GM10248 (cell line): ENCODE data around the gene PCDHGA11.
A peak's percentile ranks its signal among the peaks of the same experiment; 100 is the strongest.
"Not testable (repeated sequence)": the region's sequence is repeated elsewhere in the genome, so short reads cannot be mapped to it uniquely, and the experiment has no call there.

Experiments
- CTCF ChIA-PET: fragments of 300-600 bp; sonication (Branson Sonifier 250); formaldehyde crosslinking; extraction: SDS; loops from one replicate; lab custom pipeline; 2021; ENCODE audit warnings: antibody characterized with exemption; lab: Yijun Ruan, JAX
- POLR2A ChIA-PET: fragments of 350-650 bp; sonication (Branson Sonifier 250); formaldehyde crosslinking; extraction: SDS; loops from one replicate; lab custom pipeline; 2020; ENCODE audit warnings: antibody characterized with exemption; lab: Yijun Ruan, JAX
- DNase-seq: peaks from one replicate; pipeline ENCODE4 v3.0.0; 2012; ENCODE audit errors: extremely low spot score
- TF ChIP-seq, protein P1 (sequence below): IDR thresholded peaks from 2 replicates; pipeline ENCODE4 v1.5.1; 2012; ENCODE audit warnings: mild to moderate bottlenecking, low read depth; ENCODE audit errors: extremely low read depth, missing control alignments, control extremely low read depth

The PCDHGA11 gene

DNA sequence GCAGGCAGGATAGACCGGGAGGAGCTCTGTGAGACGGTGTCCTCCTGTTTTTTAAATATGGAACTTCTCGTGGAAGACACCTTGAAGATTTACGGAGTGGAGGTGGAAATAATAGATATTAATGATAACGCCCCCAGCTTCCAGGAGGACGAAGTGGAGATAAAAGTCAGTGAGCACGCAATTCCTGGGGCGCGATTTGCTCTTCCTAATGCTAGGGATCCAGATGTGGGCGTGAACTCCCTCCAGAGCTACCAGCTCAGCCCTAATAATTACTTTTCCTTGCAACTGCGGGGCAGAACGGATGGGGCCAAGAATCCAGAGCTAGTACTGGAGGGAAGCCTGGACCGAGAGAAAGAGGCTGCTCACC is 621 bp downstream of the PCDHGA11 start:
- ChIA-PET CTCF (interaction anchor here (0.8 to 12.7 kb wide), 35 partner anchors 9 to 635 kb away, joined by 3 to 174 read pairs (median 5); partner anchors contain the start of genes DIAPH1, PCDHA1, PCDHGA1 and PCDHGA10), POLR2A (no interaction called here)
- TF ChIP-seq, protein P1, sequence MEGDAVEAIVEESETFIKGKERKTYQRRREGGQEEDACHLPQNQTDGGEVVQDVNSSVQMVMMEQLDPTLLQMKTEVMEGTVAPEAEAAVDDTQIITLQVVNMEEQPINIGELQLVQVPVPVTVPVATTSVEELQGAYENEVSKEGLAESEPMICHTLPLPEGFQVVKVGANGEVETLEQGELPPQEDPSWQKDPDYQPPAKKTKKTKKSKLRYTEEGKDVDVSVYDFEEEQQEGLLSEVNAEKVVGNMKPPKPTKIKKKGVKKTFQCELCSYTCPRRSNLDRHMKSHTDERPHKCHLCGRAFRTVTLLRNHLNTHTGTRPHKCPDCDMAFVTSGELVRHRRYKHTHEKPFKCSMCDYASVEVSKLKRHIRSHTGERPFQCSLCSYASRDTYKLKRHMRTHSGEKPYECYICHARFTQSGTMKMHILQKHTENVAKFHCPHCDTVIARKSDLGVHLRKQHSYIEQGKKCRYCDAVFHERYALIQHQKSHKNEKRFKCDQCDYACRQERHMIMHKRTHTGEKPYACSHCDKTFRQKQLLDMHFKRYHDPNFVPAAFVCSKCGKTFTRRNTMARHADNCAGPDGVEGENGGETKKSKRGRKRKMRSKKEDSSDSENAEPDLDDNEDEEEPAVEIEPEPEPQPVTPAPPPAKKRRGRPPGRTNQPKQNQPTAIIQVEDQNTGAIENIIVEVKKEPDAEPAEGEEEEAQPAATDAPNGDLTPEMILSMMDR, result no peak
- no peak for DNase-seq

DNA sequence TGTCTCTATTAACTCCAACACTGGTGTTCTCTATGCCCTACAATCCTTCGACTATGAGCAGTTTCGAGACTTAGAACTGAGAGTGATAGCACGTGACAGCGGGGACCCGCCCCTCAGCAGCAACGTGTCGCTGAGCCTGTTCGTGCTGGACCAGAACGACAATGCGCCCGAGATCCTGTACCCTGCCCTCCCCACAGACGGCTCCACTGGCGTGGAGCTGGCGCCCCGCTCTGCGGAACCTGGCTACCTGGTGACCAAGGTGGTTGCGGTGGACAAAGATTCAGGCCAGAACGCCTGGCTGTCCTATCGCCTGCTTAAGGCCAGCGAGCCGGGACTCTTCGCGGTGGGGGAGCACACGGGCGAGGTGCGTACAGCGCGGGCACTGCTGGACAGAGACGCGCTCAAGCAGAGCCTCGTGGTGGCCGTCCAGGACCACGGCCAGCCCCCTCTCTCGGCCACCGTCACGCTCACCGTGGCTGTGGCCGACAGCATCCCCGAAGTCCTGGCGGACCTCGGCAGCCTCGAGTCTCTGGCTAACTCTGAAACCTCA is 2.0 kb downstream of the PCDHGA11 start:
- POLR2A ChIA-PET, result interaction anchor here (0.6 kb wide), 1 partner anchor 229 kb away, joined by 10 read pairs; no protein-coding TSS in a partner anchor
- TF ChIP-seq, protein P1, result no peak
- CTCF ChIA-PET, result interaction anchor here (2.5 to 12.7 kb wide), 6 partner anchors 15 to 141 kb away, joined by 9 to 174 read pairs (median 100); partner anchors contain the start of genes PCDHGB6 and PCDHGC3
- no peak for DNase-seq

DNA sequence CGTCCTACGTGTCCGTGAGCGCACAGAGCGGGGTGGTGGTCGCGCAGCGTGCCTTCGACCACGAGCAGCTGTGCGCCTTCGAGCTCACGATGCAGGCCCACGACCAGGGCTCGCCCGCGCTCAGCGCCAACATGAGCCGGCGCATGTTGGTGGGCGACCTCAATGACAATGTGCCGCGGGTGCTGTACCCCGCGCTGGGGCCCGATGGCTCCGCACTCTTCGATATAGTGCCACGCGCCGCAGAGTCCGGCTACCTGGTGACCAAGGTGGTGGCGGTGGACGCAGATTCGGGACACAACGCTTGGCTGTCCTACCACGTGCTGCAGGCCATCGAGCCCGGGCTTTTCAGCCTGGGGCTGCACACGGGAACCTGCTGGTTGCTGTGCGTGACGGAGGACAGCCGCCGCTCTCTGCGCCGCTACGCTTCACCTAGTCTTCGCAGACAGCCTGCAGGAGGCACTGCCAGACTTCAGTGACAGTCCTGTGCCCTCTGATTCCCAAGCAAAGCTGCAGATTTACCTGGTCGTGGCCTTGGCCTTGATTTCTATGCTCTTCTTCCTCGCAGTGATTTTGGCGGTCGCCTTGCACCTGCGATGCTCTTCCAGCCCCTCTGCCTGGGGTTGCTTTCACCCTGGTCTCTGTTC is 7.1 kb downstream of the PCDHGA11 start:
- TF ChIP-seq, protein P1, result no peak
- CTCF ChIA-PET, result interaction anchor here (0.8 to 4.7 kb wide), 6 partner anchors 10 to 139 kb away, joined by 3 to 24 read pairs (median 6); partner anchors contain the start of genes PCDHGB6 and PCDHGB7
- DNase-seq, result no peak
- POLR2A ChIA-PET, result no interaction called here

DNA sequence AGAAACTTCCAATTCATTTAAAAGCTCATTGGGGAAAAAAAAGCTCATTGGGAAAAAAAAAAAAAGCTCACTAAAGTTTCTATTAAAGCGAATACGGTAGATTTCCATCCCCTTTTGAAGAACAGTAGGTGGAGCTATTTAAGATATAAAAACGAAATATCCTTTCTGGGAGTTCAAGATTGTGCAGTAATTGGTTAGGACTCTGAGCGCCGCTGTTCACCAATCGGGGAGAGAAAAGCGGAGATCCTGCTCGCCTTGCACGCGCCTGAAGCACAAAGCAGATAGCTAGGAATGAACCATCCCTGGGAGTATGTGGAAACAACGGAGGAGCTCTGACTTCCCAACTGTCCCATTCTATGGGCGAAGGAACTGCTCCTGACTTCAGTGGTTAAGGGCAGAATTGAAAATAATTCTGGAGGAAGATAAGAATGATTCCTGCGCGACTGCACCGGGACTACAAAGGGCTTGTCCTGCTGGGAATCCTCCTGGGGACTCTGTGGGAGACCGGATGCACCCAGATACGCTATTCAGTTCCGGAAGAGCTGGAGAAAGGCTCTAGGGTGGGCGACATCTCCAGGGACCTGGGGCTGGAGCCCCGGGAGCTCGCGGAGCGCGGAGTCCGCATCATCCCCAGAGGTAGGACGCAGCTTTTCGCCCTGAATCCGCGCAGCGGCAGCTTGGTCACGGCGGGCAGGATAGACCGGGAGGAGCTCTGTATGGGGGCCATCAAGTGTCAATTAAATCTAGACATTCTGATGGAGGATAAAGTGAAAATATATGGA is 9.7 kb downstream of the PCDHGA11 start, which contains the start of gene PCDHGA12:
Gene PCDHGA12, plus strand, starts transcription at position 176 of the 782 bp plus-strand sequence. Its CDS starts 253 bp downstream, at position 429.
- DNase-seq, result peak; percentile 85
- CTCF ChIA-PET, result interaction anchor here (1.0 to 4.7 kb wide), 18 partner anchors 9 to 188 kb away, joined by 3 to 24 read pairs (median 4); partner anchors contain the start of genes DIAPH1, PCDHGA10, PCDHGA11 and PCDHGA3
- POLR2A ChIA-PET, result no interaction called here
- TF ChIP-seq, protein P1, result peak; percentile 9

DNA sequence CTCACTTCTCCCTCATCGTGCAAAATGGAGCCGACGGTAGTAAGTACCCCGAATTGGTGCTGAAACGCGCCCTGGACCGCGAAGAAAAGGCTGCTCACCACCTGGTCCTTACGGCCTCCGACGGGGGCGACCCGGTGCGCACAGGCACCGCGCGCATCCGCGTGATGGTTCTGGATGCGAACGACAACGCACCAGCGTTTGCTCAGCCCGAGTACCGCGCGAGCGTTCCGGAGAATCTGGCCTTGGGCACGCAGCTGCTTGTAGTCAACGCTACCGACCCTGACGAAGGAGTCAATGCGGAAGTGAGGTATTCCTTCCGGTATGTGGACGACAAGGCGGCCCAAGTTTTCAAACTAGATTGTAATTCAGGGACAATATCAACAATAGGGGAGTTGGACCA is 10.4 kb downstream of the PCDHGA11 start:
- ChIA-PET POLR2A (no interaction called here), CTCF (interaction anchor here (1.3 to 4.7 kb wide), 13 partner anchors 10 to 135 kb away, joined by 3 to 24 read pairs (median 9); partner anchors contain the start of genes PCDHGA10, PCDHGA11, PCDHGA3 and PCDHGB7)
- TF ChIP-seq, protein P1, result no peak
- DNase-seq, result peak; percentile 54

DNA sequence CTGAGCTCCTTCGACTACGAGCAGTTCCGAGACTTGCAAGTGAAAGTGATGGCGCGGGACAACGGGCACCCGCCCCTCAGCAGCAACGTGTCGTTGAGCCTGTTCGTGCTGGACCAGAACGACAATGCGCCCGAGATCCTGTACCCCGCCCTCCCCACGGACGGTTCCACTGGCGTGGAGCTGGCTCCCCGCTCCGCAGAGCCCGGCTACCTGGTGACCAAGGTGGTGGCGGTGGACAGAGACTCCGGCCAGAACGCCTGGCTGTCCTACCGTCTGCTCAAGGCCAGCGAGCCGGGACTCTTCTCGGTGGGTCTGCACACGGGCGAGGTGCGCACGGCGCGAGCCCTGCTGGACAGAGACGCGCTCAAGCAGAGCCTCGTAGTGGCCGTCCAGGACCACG is 11.5 kb downstream of the PCDHGA11 start:
- POLR2A ChIA-PET, DNase-seq, CTCF ChIA-PET: not testable (repeated sequence)

DNA sequence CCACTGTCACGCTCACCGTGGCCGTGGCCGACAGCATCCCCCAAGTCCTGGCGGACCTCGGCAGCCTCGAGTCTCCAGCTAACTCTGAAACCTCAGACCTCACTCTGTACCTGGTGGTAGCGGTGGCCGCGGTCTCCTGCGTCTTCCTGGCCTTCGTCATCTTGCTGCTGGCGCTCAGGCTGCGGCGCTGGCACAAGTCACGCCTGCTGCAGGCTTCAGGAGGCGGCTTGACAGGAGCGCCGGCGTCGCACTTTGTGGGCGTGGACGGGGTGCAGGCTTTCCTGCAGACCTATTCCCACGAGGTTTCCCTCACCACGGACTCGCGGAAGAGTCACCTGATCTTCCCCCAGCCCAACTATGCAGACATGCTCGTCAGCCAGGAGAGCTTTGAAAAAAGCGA is 11.9 kb downstream of the PCDHGA11 start:
- POLR2A ChIA-PET, DNase-seq, CTCF ChIA-PET: not testable (repeated sequence)
